K562 (cell line): ENCODE measurements around the gene GNPTAB. TPM values are rescaled to one million over a fixed set of nuclear protein-coding genes. Genes with fewer than 3 reads are reported as not detected.
A peak's percentile ranks its signal among the peaks of the same experiment; 100 is the strongest.

Experiments used
- ADNP ChIP-seq: fragments of 200-800 bp; sonication (Bioruptor generic); IDR thresholded peaks from 2 replicates; pipeline ENCODE4 v1.6.1; 2016; ENCODE audit warnings: missing genetic modification characterization, missing compliant biosample characterization
- ASH1L ChIP-seq: fragments of 450-650 bp; IDR thresholded peaks from 2 replicates; pipeline ENCODE4 v1.6.1; 2018; ENCODE audit warnings: borderline replicate concordance, mild to moderate bottlenecking, low read depth; ENCODE audit not compliant: partially characterized antibody
- KLF16 ChIP-seq: IDR thresholded peaks from 2 replicates; pipeline ENCODE4 v1.6.1; 2016; ENCODE audit warnings: antibody characterized with exemption
- LARP7 ChIP-seq: fragments of 450-650 bp; IDR thresholded peaks from 2 replicates; pipeline ENCODE4 v1.6.1; 2016
- MAZ ChIP-seq, 2 experiments: fragments of 450-650 bp in 1 of 2; sonication (generic) in 1 of 2; formaldehyde crosslinking; IDR thresholded peaks in 1 of 2; conservative IDR thresholded peaks in 1 of 2; 2 replicates each; pipeline versions ENCODE4 v1.4.0 to v1.5.0; 2020; ENCODE audit warnings: mild to moderate bottlenecking in 1 of 2, missing genetic modification reagents in 1 of 2
- NONO ChIP-seq, 2 experiments: fragments of 200-400 bp in 1 of 2; fragments of 450-650 bp in 1 of 2; formaldehyde crosslinking in 1 of 2; IDR thresholded peaks; 2 replicates each; pipeline ENCODE4 v1.6.1; 2017; ENCODE audit warnings: low read depth in 2 of 2, mild to moderate bottlenecking in 2 of 2, moderate library complexity in 2 of 2, low read length in 1 of 2
- RHOXF2B ChIP-seq: fragments of 250-450 bp; sonication (Bioruptor Pico); conservative IDR thresholded peaks from 2 replicates; pipeline ENCODE4 v1.5.1; 2021
- SMC3 ChIP-seq: conservative IDR thresholded peaks from 2 replicates; pipeline ENCODE4 v1.6.1; 2011; ENCODE audit warnings: low read depth, low read length, improper control_type of control experiment; ENCODE audit not compliant: insufficient read depth
- TRIM24 ChIP-seq, 2 experiments: fragments of 450-650 bp; IDR thresholded peaks; 2 replicates each; pipeline ENCODE4 v1.6.1; 2016
- XRCC5 ChIP-seq: fragments of 200-400 bp; formaldehyde crosslinking; IDR thresholded peaks from 2 replicates; pipeline ENCODE4 v1.6.1; 2017; ENCODE audit warnings: low read depth, mild to moderate bottlenecking, low read length
- polyA plus RNA-seq, 8 experiments: library from polyadenylated mRNA; depleted of rRNA in 4 of 8; stranded (reverse) in 5 of 8; unstranded in 3 of 8; fragments of >200 nt; fragmentation: Nextera tagmentation in 2 of 8; fragmentation: Illumina TruSeq in 1 of 8; extraction: Ambion mirVana in 2 of 8; extraction: Trizol in 1 of 8; gene quantifications; 2 replicates each; pipeline versions ENCODE4 v1.2.1 to v1.2.3, GENCODE V29; 2011 to 2014; ENCODE audit warnings: inconsistent platforms in 1 of 8, missing spikeins in 1 of 8
- total RNA-seq, 7 experiments: library from RNA; depleted of rRNA in 6 of 7; stranded (reverse); fragments of >200 nt in 6 of 7; fragmentation: Illumina TruSeq in 2 of 7; extraction: Trizol in 2 of 7; gene quantifications; 2 replicates each; pipeline versions ENCODE4 v1.2.1 to v1.2.3, GENCODE V29; 2011 to 2021; ENCODE audit warnings: low replicate concordance in 1 of 7
- TF ChIP-seq, protein P1 (sequence below), 2 experiments: IDR thresholded peaks; 2 replicates each; pipeline ENCODE4 v1.6.1; 2012; ENCODE audit warnings: improper control_type of control experiment in 2 of 2, low read depth in 2 of 2, low read length in 2 of 2, borderline replicate concordance in 1 of 2
- TF ChIP-seq, protein P2 (sequence below): fragments of 450-650 bp; IDR thresholded peaks from 2 replicates; pipeline ENCODE4 v1.6.1; 2017; ENCODE audit warnings: mild to moderate bottlenecking, moderate library complexity
- TF ChIP-seq, protein P3 (sequence below): sonication (generic); formaldehyde crosslinking; IDR thresholded peaks from 2 replicates; pipeline ENCODE4 v1.8.1; 2023; ENCODE audit warnings: mild to moderate bottlenecking, missing genetic modification reagents, moderate library complexity
- TF ChIP-seq, protein P4 (sequence below), 3 experiments: IDR thresholded peaks in 2 of 3; conservative IDR thresholded peaks in 1 of 3; 2 replicates each; pipeline ENCODE4 v1.5.1; 2011 to 2012; ENCODE audit warnings: low read length in 3 of 3, mild to moderate bottlenecking in 3 of 3, control low read depth in 2 of 3, improper control_type of control experiment in 1 of 3, inconsistent platforms in 1 of 3, low read depth in 1 of 3, mixed read lengths in 1 of 3, moderate library complexity in 1 of 3; ENCODE audit not compliant: insufficient read depth in 2 of 3

The GNPTAB gene
- total and polyA plus RNA-seq, 9 of the 15 experiments (the other 6 are each of a cell fraction or from before 2014, with no cell fraction given): 5.9 to 23.2 (median 19.3) TPM

DNA sequence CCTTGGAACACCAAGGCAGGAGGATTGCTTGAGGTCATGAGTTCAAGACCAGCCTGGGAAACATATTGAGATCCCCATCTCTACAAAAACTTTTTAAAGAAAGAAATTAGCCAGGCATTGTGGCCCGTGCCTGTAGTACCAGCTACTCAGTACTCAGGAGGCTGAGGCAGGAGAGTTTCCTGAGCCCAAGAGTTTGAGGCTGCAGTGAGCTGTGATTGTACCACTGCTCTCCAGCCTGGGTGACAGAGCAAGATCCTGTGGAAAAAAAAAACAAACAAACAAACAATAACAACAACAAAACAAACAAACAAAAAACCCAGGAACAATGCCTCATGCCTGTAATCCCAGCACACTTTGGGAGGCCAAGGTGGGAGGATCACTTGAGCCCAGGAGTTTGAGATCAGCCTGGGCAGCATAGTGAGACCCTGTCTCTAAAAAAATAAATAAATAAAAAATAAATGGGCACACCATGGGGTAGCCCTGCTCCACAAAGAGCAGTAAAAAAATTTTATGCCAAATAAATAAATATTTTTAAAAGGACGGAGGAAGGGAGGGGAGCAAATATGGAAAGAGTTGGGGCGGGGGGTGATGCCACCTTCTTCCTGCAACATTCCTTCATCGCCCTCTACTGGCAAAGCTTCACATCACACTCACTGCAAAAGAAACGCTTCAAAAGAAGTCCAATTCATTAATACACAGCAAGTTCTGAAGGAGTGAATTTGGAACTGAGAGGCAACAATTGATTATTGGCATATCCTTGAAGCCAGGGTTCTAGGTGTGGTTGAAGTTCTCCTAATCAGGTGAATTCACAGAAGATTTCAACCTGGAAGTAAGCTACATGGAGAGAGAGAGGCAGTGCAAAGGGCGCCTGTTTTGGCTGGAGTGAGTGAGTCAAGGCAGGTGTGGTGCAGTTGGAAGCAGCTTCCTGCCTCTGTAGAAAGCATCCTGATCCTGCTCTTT, 8.8 kb upstream of the GNPTAB start (continued):
- TF ChIP-seq, protein P1, sequence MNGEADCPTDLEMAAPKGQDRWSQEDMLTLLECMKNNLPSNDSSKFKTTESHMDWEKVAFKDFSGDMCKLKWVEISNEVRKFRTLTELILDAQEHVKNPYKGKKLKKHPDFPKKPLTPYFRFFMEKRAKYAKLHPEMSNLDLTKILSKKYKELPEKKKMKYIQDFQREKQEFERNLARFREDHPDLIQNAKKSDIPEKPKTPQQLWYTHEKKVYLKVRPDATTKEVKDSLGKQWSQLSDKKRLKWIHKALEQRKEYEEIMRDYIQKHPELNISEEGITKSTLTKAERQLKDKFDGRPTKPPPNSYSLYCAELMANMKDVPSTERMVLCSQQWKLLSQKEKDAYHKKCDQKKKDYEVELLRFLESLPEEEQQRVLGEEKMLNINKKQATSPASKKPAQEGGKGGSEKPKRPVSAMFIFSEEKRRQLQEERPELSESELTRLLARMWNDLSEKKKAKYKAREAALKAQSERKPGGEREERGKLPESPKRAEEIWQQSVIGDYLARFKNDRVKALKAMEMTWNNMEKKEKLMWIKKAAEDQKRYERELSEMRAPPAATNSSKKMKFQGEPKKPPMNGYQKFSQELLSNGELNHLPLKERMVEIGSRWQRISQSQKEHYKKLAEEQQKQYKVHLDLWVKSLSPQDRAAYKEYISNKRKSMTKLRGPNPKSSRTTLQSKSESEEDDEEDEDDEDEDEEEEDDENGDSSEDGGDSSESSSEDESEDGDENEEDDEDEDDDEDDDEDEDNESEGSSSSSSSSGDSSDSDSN (IDR thresholded peaks at IDR 0.05; ENCODE audit: borderline replicate concordance in 1 of 2, low read depth in 2 of 2, low read length in 2 of 2): no peak
- no peak; the same call in 1 of the 2 replicates for TF ChIP-seq XRCC5
- TF ChIP-seq, protein P2, sequence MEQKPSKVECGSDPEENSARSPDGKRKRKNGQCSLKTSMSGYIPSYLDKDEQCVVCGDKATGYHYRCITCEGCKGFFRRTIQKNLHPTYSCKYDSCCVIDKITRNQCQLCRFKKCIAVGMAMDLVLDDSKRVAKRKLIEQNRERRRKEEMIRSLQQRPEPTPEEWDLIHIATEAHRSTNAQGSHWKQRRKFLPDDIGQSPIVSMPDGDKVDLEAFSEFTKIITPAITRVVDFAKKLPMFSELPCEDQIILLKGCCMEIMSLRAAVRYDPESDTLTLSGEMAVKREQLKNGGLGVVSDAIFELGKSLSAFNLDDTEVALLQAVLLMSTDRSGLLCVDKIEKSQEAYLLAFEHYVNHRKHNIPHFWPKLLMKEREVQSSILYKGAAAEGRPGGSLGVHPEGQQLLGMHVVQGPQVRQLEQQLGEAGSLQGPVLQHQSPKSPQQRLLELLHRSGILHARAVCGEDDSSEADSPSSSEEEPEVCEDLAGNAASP: no peak
- TF ChIP-seq ASH1L: no peak
- TF ChIP-seq NONO (IDR thresholded peaks at IDR 0.05; ENCODE audit: low read depth in 2 of 2, low read length in 1 of 2): no peak
- TF ChIP-seq RHOXF2B (CRISPR knock-in tag): no peak
- no peak for TF ChIP-seq MAZ (CRISPR knock-in tag; conservative IDR thresholded peaks at IDR 0.05 in 1 of 2, IDR thresholded peaks at IDR 0.05 in 1 of 2)
- no peak for TF ChIP-seq LARP7
- peak; percentile 61 for TF ChIP-seq SMC3
- TF ChIP-seq, protein P3, sequence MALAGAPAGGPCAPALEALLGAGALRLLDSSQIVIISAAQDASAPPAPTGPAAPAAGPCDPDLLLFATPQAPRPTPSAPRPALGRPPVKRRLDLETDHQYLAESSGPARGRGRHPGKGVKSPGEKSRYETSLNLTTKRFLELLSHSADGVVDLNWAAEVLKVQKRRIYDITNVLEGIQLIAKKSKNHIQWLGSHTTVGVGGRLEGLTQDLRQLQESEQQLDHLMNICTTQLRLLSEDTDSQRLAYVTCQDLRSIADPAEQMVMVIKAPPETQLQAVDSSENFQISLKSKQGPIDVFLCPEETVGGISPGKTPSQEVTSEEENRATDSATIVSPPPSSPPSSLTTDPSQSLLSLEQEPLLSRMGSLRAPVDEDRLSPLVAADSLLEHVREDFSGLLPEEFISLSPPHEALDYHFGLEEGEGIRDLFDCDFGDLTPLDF: no peak
- no peak for TF ChIP-seq TRIM24 (IDR thresholded peaks at IDR 0.05)
- TF ChIP-seq, protein P4, sequence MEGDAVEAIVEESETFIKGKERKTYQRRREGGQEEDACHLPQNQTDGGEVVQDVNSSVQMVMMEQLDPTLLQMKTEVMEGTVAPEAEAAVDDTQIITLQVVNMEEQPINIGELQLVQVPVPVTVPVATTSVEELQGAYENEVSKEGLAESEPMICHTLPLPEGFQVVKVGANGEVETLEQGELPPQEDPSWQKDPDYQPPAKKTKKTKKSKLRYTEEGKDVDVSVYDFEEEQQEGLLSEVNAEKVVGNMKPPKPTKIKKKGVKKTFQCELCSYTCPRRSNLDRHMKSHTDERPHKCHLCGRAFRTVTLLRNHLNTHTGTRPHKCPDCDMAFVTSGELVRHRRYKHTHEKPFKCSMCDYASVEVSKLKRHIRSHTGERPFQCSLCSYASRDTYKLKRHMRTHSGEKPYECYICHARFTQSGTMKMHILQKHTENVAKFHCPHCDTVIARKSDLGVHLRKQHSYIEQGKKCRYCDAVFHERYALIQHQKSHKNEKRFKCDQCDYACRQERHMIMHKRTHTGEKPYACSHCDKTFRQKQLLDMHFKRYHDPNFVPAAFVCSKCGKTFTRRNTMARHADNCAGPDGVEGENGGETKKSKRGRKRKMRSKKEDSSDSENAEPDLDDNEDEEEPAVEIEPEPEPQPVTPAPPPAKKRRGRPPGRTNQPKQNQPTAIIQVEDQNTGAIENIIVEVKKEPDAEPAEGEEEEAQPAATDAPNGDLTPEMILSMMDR (IDR thresholded peaks at IDR 0.05 in 2 of 3, conservative IDR thresholded peaks at IDR 0.05 in 1 of 3; ENCODE audit: insufficient read depth in 2 of 3, low read depth in 1 of 3, low read length in 3 of 3): peak; percentile 73 to 86 (median 81)
- TF ChIP-seq ADNP (tag): no peak
- TF ChIP-seq KLF16: no peak
